ENCODE results near the gene LMOD1. TPM values are rescaled to one million over a fixed set of nuclear protein-coding genes. Genes with fewer than 3 reads are reported as not detected.
A peak's percentile ranks its signal among the peaks of the same experiment; 100 is the strongest.

The LMOD1 gene
- total and polyA plus RNA-seq, 12 donors = 1.3 to 171 (median 76.1) TPM

- peaks cover 11 to 16% of the 10 kb centered on the region in 2 donors for H3K4me1 ChIP-seq (replicated peaks in 1 of 2)
- WGBS, 4 donors = 82 to 87% (median 84%) methylated on average over 5 of the region's 5 CpGs
- H3K27me3 ChIP-seq = no peaks in the 10 kb centered on the region
- intact Hi-C loops (cut with DNase I) = no loop called here
- no peaks in the 10 kb centered on the region for H3K36me3 ChIP-seq (replicated peaks in 1 of 2)
- TF ChIP-seq POLR2A (IDR thresholded peaks at IDR 0.05) (no peak), CTCF (IDR thresholded peaks at IDR 0.05) (no peak)
- H3K4me3 ChIP-seq = no peak overlapping the region
- no peak overlapping the region for H3K27ac ChIP-seq
- no peak for DNase-seq
- no peaks in the 10 kb centered on the region for H3K9me3 ChIP-seq (replicated peaks in 1 of 3)
Measured at GRCh38 chr1:201930803-201931202, 15.5 kb downstream of the LMOD1 start.

- intact Hi-C loops (cut with DNase I) = no loop called here
- Histone ChIP-seq H3K36me3 (replicated peaks in 1 of 2) (no peaks in the 10 kb centered on the region), H3K4me1 (replicated peaks in 1 of 2) (peaks cover 11 to 22% of the 10 kb centered on the region in 2 donors)
Measured at GRCh38 chr1:201930137-201930536, 16.2 kb downstream of the LMOD1 start.

GRCh38 chr1:201928266-201928665 is 18.1 kb downstream of the LMOD1 start:
- H3K27ac ChIP-seq = no peak overlapping the region
- H3K9me3 ChIP-seq (replicated peaks in 1 of 3) = no peaks in the 10 kb centered on the region
- no peak overlapping the region for H3K4me3 ChIP-seq
- no peaks in the 10 kb centered on the region for H3K36me3 ChIP-seq (replicated peaks in 1 of 2)
- intact Hi-C loops (cut with DNase I) = no loop called here
- TF ChIP-seq CTCF (IDR thresholded peaks at IDR 0.05) (no peak), POLR2A (IDR thresholded peaks at IDR 0.05) (no peak)
- peaks cover 11 to 22% of the 10 kb centered on the region in 2 donors for H3K4me1 ChIP-seq (replicated peaks in 1 of 2)
- WGBS, 4 donors = 94 to 100% (median 97%) methylated on average over 2 to 3 of the region's 3 CpGs
- H3K27me3 ChIP-seq = no peaks in the 10 kb centered on the region
- DNase-seq = no peak

More at GRCh38 chr1:201930137-201930536, 16.2 kb downstream of the LMOD1 start:
- no peak for DNase-seq
- H3K27ac ChIP-seq = peak overlapping the region in 1 of 5 donors; percentile 23
- no peak overlapping the region for H3K4me3 ChIP-seq
- H3K9me3 ChIP-seq (replicated peaks in 1 of 3) = no peaks in the 10 kb centered on the region
- H3K27me3 ChIP-seq = no peaks in the 10 kb centered on the region
- no peak for TF ChIP-seq POLR2A (IDR thresholded peaks at IDR 0.05)
- TF ChIP-seq CTCF (IDR thresholded peaks at IDR 0.05) = no peak
- WGBS, 4 donors = 72 to 81% (median 75%) methylated on average over 4 of the region's 4 CpGs

- 69 to 77% (median 76%) methylated on average over 5 of the region's 5 CpGs for WGBS, 4 donors
- H3K36me3 ChIP-seq (replicated peaks in 1 of 2) = no peaks in the 10 kb centered on the region
Measured at GRCh38 chr1:201925981-201926645, 20.2 kb downstream of the LMOD1 start.

More at GRCh38 chr1:201925981-201926645, 20.2 kb downstream of the LMOD1 start:
- intact Hi-C loops (cut with DNase I) = no loop called here
- Histone ChIP-seq H3K4me3 (no peak overlapping the region), H3K27me3 (no peaks in the 10 kb centered on the region), H3K9me3 (replicated peaks in 1 of 3) (no peaks in the 10 kb centered on the region), H3K4me1 (replicated peaks in 1 of 2) (peaks cover 11 to 22% of the 10 kb centered on the region in 2 donors), H3K27ac (peak overlapping the region in 2 of 5 donors; percentile 0 to 44)
- TF ChIP-seq POLR2A (IDR thresholded peaks at IDR 0.05) = no peak
- no peak for TF ChIP-seq CTCF (IDR thresholded peaks at IDR 0.05)
- DNase-seq = no peak

Measured in adrenal gland (tissue), 12 donors.